Endothelial cell (in vitro differentiated cells): ENCODE data around the gene RNASE2. TPM values are rescaled to one million over a fixed set of nuclear protein-coding genes. Genes with fewer than 3 reads are reported as not detected.
"Not testable (repeated sequence)": the region's sequence is repeated elsewhere in the genome, so short reads cannot be mapped to it uniquely, and the experiment has no call there.

Source experiments
- DNase-seq: peaks from one replicate; pipeline ENCODE4 v3.0.0; 2021; ENCODE audit warnings: low spot score
- H3K27ac Mint-ChIP-seq: one replicate; pipeline ENCODE4 v1.8.0; 2021; ENCODE audit warnings: mixed read lengths, inconsistent platforms; ENCODE audit not compliant: unreplicated experiment
- H3K27me3 Mint-ChIP-seq: one replicate; pipeline ENCODE4 v1.8.0; 2021; ENCODE audit warnings: mild to moderate bottlenecking, moderate library complexity, mixed read lengths, inconsistent platforms; ENCODE audit not compliant: unreplicated experiment
- H3K36me3 Mint-ChIP-seq: one replicate; pipeline ENCODE4 v1.8.0; 2021; ENCODE audit warnings: mild to moderate bottlenecking, low read depth, mixed read lengths, inconsistent platforms; ENCODE audit not compliant: unreplicated experiment
- H3K4me1 Mint-ChIP-seq: one replicate; pipeline ENCODE4 v1.8.0; 2021; ENCODE audit warnings: mild to moderate bottlenecking, mixed read lengths, inconsistent platforms; ENCODE audit not compliant: unreplicated experiment
- H3K4me3 Mint-ChIP-seq: one replicate; pipeline ENCODE4 v1.8.0; 2021; ENCODE audit warnings: mild to moderate bottlenecking, mixed read lengths, inconsistent platforms; ENCODE audit not compliant: unreplicated experiment
- H3K9me3 Mint-ChIP-seq: one replicate; pipeline ENCODE4 v1.8.0; 2021; ENCODE audit warnings: mixed read lengths, inconsistent platforms; ENCODE audit not compliant: unreplicated experiment
- long read RNA-seq: library from polyadenylated mRNA; unstranded; transcript quantifications from one replicate; pipeline ENCODE4 v2.0.0, GENCODE V29; 2020; ENCODE audit not compliant: unreplicated experiment
- total RNA-seq: library from RNA; stranded (reverse); fragmentation: NEBNext Ultra II Directional; extraction: Animal tissue kit (Norgen Biotek cat#: 25700); gene quantifications from one replicate; pipeline ENCODE4 v1.2.1, GENCODE V29; 2021; ENCODE audit not compliant: unreplicated experiment
- TF ChIP-seq, protein P1 (sequence below): fragments of 200-600 bp; sonication (generic); IDR thresholded peaks from one replicate; pipeline ENCODE4 v1.5.0; 2021; ENCODE audit warnings: antibody characterized with exemption; ENCODE audit not compliant: unreplicated experiment

The RNASE2 gene
- total RNA-seq, result not detected
- long read RNA-seq, result 0 reads

DNA sequence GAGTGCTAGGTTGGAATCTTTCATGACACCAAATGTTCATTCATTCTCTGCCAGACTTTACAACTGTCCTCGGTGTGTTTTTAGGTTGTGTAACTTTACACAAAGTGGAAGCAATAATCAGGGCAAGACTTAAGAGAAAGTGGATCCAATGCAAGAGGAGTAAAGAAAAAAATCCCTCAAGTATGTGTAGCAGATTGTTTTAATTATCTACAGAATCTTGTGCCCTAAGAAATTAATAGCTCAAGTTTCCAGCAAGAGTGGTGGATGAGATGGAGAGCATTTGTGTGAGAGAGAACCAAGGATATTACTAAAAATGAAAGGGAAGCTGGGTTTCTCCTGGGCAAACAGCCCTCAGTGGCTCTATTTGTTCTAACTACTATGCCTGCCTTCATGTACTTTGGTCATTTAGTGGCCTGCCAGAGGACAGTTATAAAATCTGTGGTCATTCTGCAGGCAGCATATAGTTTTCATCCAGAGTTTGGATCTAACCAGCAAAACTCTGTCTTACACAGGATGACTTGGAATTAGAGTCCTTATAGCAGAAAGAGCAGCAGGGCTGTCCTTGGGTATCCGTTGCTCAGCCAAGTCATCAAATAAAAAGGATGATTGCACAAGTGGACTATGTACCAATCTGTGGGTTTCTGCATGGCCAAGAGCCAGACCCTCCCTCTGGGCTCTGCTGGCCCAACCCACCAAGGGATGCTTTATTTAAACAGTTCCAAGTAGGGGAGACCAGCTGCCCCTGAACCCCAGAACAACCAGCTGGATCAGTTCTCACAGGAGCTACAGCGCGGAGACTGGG, at the start of gene RNASE2:
RNASE2 (plus strand) TSS at position 752 of the 802 bp plus-strand sequence. CDS start 285 bp downstream, outside the sequence.
- H3K4me3 Mint-ChIP-seq, H3K27me3 Mint-ChIP-seq, DNase-seq, H3K9me3 Mint-ChIP-seq, H3K36me3 Mint-ChIP-seq, H3K27ac Mint-ChIP-seq, H3K4me1 Mint-ChIP-seq: not testable (repeated sequence)

GRCh38 chr14:20905676-20906075, 49.6 kb upstream of the RNASE2 start:
- no peaks in the 10 kb centered on the region for H3K27me3 Mint-ChIP-seq
- H3K4me1 Mint-ChIP-seq, result no peaks in the 10 kb centered on the region
- no peak overlapping the region for H3K4me3 Mint-ChIP-seq
- TF ChIP-seq, protein P1, sequence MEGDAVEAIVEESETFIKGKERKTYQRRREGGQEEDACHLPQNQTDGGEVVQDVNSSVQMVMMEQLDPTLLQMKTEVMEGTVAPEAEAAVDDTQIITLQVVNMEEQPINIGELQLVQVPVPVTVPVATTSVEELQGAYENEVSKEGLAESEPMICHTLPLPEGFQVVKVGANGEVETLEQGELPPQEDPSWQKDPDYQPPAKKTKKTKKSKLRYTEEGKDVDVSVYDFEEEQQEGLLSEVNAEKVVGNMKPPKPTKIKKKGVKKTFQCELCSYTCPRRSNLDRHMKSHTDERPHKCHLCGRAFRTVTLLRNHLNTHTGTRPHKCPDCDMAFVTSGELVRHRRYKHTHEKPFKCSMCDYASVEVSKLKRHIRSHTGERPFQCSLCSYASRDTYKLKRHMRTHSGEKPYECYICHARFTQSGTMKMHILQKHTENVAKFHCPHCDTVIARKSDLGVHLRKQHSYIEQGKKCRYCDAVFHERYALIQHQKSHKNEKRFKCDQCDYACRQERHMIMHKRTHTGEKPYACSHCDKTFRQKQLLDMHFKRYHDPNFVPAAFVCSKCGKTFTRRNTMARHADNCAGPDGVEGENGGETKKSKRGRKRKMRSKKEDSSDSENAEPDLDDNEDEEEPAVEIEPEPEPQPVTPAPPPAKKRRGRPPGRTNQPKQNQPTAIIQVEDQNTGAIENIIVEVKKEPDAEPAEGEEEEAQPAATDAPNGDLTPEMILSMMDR, result no peak
- no peak overlapping the region for H3K27ac Mint-ChIP-seq
- DNase-seq, result no peak
- peaks cover 4% of the 10 kb centered on the region for H3K36me3 Mint-ChIP-seq
- H3K9me3 Mint-ChIP-seq, result no peaks in the 10 kb centered on the region

GRCh38 chr14:20907214-20907613, 48.1 kb upstream of the RNASE2 start:
- Mint-ChIP-seq H3K27ac (no peak overlapping the region), H3K4me1 (no peaks in the 10 kb centered on the region), H3K4me3 (no peak overlapping the region), H3K27me3 (no peaks in the 10 kb centered on the region), H3K36me3 (peaks cover 4% of the 10 kb centered on the region), H3K9me3 (no peaks in the 10 kb centered on the region)
- no peak for DNase-seq
- TF ChIP-seq, protein P1, result no peak

- H3K4me1 Mint-ChIP-seq, H3K4me3 Mint-ChIP-seq, H3K27me3 Mint-ChIP-seq, DNase-seq, H3K36me3 Mint-ChIP-seq, H3K27ac Mint-ChIP-seq, H3K9me3 Mint-ChIP-seq: not testable (repeated sequence)
These were observed 44.5 kb upstream of the RNASE2 start for GRCh38 chr14:20910822-20911221.

DNA sequence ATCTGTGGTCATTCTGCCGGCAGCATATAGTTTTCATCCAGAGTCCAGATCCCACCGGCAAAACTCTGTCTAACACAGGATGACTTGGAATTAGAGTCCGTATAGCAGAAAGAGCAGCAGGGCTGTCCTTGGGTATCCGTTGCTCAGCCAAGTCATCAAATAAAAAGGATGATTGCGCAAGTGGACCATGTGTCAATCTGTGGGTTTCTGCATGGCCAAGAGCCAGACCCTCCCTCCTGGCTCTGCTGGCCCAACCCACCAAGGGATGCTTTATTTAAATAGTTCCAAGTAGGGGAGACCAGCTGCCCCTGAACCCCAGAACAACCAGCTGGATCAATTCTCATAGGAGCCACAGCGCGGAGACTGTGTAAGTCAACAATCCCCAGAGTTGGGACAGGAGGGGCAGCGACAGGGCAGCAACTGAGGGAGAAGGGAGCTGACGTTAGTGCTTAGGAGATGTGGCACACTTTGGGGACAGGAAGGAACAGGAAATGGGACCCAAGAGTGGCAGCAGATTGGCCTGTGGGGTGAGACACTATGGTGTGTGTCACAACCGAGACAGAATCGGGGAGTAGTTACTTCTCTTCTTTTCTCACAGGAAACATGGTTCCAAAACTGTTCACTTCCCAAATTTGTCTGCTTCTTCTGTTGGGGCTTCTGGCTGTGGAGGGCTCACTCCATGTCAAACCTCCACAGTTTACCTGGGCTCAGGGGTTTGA, 36.1 kb upstream of the RNASE2 start:
- H3K36me3 Mint-ChIP-seq, H3K4me1 Mint-ChIP-seq, H3K27me3 Mint-ChIP-seq, H3K9me3 Mint-ChIP-seq, H3K27ac Mint-ChIP-seq, H3K4me3 Mint-ChIP-seq, DNase-seq: not testable (repeated sequence)

DNA sequence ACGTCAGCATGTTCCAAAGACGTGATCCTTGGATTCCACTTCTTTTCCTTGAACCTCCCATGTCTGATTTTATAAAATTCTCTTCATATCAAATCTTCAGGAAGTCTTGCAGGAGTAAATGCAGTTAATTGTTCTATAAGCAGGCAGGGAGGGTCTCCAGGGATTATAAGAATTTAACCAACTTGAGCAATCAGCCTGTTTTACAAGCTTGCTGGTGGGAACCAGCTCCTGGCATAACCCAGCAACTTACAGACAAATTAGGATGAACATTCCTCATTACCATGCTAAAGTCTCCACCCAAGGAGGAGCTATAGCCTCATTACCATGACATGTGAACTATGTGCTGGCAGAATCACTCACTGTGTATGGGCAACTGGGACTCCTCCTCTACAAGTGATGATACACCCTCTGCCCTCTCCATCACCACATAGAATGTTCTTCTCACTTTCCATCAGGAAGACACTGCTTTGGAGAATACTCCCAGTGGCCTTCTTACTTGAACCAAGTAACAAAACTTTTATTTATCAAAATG, 31.5 kb upstream of the RNASE2 start:
- H3K9me3 Mint-ChIP-seq, H3K27me3 Mint-ChIP-seq, H3K27ac Mint-ChIP-seq, H3K4me1 Mint-ChIP-seq, H3K4me3 Mint-ChIP-seq, DNase-seq: not testable (repeated sequence)
- H3K36me3 Mint-ChIP-seq, result peaks cover 11% of the 10 kb centered on the region
